NCI-H82 treated with DMSO at 0.1 percent for 48 hours (cell line): ENCODE data around the gene MEOX2.

ENCODE experiments used
- DNase-seq: peaks from one replicate; lab custom pipeline; 2025; ENCODE audit not compliant: unreplicated experiment; lab: John Stamatoyannopoulos, UW

Gene MEOX2

DNA sequence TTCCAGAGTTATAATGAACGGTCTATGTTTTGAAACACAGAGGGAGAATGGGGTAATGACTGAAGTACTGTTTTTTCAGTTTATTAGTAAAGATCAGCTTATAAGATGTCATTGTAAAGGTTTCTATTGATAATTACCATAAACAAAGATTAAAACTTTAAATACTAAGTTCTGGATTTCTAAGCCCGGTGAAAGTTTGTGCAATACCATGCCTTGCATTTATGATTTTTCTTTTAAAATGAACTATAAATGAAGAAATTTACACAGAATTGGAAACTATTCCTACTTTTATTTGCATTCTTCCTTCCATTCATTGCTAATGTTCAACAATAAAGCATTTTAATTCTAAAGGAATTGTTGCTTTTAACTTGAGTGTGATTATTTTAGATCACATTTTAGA lies 4.9 kb downstream of the MEOX2 start:
- no peak for DNase-seq

DNA sequence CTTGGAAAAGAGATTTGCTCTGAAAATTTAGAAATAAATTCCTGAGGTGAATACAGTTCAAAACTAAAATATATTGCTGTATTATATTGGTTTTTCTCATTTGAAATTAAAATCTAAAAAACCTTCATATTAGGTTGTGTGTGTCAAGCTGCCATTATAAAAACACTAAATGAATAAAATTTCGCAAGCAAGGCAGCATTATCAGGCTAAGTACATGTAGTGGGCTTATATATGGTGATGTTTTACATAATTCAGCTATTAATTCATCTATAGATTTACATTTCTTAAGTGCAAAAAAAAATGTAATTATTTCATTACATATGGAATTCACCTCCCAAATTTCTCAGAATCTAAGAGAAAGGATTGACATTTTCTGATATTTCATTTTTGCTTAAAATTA lies 5.3 kb downstream of the MEOX2 start:
- DNase-seq: no peak

DNA sequence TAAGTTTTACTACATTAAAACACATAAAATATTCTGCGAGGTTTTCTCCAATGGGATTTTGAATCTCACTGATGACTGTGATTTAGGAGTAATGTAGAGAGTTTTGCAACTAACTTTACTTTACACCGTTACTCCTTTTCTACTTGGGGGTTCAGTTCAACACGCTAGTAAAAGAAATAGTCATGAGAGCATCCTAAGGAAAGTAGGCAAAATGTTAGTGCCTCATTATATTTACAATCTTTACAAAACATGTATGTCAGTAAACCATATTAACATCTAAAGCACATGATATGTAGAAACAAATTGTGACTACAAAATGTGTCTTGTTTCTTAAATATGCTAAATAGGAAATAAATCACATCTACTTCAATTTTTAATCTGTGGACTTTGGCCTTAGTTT lies 6.0 kb downstream of the MEOX2 start:
- DNase-seq: no peak

DNA sequence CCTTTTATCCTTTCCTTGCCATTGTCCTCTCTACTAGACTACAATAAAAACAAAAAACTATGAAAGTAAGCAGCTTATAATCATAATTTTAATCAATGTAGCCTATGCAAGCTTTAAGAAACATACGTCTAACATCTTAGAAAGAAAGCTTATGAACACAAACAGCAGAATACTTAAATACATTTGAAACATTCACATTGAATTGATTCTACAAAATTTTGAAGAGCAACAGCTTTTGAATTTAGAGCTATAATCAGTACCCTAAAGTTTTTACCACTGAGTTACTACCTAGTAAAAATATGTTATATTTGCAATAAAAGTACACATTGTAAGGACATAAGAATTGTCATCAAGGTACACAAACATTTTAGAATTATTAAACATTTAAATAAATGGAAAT lies 7.2 kb downstream of the MEOX2 start:
- no peak for DNase-seq

DNA sequence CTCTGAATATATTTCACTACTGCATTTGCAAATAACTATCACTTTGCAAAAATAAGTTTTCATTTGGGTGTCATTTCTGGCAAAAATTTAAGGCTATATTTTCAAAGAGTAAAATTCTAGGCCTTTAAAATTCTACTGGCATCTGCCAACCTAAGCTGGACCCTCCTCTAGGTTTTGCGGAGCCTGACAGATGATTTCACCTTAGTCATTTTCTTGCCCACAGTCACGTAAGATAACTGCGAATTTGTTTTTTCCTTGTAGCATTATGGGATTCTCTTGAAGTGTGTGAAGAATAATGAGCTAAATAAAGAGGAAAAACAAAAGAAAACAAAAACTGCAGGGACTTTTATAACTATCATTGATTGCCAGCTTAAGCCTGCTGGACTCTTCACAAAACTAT lies 7.8 kb downstream of the MEOX2 start:
- DNase-seq: no peak

DNA sequence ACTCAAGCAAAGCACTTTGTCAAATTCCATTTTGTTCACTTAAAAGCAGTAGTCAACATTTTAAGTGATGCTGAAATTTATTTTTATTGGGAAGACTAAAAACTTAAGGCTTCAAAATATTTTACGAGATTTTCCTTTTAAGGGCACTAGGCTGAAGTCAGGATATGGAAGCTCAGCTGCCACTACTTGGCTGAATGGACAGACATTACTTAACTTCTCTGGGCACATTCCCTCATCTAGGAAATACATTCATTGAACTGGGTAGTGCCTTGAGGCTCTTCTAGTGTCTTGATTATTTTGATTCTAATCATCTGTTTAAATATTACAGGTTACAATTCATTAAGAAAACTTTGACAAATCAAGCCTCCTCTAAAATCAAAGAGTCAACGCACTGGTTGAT lies 11.1 kb downstream of the MEOX2 start:
- no peak for DNase-seq

DNA sequence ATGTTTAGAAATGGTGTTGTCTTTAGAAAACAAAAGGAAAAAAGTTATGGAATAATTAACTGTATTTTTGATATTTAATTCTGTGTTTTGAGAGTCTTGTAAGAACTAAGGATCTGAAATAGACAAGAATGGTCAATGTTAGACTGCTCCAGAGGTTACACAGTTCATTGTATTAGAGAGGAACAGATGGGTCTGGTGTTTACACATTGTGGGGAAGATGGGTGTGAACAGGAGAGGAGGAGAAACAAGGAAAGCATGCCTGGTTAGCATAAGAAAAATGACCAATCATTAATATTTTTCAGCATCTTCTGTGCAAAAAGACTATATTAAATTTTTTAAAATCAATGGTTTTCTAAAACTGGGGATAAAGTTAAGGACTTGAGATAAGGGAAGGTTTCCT lies 11.9 kb downstream of the MEOX2 start:
- DNase-seq: no peak

DNA sequence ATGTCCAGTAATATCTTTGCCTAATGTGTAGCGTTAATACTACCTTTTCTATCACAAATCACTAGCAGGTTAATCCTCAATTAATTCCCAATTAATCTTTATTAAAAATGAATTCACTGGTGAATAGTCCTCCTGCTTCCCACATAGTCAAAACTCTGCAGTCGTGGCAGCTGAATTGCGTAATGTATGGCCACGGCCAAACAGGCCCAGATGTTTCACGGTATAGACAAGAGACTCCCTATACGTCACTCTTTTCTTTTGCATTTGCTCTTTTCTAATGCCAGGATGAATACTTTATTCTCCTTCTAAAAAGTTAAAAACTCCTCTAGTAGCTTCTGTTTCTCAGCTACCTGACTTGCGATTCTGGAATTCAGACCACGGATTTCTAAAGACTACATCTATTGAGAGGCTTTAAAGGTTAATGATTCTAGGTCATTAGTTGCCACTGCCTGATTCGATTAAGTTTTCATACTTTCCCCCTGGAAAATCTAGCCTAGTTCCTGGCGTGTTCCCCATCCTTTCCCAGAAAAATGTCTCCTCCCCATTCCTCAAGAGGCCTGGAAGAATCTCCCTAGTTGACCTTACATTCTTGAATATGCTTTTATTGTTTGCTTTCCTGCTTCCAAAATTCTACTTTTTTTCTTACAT lies 16.9 kb downstream of the MEOX2 start:
- DNase-seq: no peak

DNA sequence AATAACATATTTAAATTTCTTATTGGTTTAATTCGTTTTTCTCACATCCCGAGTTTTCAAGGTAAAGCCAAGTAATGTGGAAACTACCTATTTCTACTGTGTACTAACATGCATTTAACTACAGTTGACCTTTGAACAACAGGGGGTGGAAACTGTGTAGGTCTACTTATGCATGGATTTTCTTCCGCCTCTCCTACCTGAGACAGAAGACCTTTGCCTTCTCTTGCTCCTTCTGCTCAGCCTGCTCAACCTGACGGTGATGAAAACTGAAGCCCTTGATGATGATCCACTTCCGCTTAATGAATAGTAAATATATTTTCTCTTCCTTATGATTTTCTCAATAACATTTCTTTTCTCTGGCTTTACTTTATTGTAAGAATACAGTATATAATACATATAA lies 18.5 kb downstream of the MEOX2 start:
- DNase-seq: no peak

DNA sequence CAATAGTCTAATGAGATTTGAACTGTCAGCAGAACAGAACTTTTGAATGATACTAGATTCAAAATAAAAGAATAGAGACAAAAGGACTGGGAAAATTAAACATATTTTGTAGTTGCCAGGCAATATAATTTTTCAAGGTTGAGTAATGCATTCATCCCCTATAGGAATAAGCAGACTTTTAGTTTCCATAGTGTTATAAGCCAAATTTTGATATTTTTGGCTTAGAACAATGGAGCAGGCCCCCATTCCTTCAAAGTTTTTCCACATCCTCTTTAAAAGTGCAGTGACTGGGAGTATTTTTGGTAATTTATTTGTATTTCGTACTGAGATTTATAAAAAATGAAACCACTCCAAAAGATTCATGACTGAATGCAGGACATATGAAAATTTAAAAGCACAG lies 24.0 kb downstream of the MEOX2 start:
- DNase-seq: no peak

DNA sequence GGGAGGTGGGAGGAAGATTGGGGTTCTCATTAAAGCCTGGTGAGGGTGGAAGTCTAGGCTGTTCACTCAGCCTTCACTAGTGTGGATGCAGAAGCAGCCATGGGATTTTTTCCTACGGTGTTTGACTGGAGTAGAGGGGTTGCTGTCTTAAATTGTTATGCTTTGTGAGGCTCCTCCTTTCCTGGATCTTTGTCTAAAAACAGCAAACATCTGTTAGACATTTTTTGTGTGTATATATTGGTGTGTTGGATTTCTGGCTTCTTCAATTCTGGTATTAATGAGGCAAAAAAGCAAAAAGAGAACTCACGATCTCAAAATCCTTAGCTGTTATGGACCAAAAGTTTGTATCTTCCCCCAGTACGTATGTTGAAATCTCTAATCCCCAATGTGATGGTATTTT lies 28.2 kb downstream of the MEOX2 start:
- DNase-seq: no peak

DNA sequence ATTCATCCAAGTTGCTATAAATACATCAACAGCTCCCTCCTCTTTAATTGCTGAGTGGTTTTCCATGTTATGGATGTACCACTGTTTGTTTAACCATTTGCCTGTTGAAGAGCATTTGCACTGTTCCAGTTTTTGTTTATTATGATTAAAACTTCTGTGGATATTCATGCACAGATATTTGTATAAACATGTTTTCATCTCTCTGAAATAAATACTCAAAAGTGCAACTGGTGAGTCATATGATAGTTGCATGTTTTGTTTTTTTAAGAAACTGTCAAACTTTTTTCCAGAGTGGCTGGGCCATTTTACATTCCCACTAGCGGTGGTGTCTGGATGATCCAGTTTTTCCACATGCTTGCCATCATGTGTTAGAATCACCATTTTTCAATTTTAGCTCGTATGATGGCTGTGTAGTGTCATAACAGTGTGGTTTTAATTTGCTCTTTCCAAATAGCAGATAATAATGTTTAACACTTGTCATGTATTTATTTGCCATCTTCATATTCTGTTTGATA lies 33.6 kb downstream of the MEOX2 start:
- no peak for DNase-seq

DNA sequence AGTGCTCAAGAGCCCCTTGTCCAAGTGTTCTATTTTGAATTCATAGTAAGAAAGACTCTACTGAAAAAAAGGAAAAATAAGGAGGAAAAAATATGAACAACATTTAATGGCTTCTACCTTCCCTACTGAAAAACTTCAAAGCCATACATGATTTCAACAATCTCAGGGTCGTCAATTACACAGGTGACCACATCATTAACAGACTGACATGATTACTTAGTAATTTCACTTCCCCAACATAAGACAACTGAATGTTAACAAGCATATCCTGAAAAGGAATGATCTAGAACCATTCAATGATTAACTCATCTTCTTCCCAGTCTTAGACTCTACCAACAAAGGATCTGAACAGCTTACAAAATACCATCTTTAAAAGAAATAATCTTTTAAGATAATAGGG lies 34.8 kb downstream of the MEOX2 start:
- DNase-seq: no peak

DNA sequence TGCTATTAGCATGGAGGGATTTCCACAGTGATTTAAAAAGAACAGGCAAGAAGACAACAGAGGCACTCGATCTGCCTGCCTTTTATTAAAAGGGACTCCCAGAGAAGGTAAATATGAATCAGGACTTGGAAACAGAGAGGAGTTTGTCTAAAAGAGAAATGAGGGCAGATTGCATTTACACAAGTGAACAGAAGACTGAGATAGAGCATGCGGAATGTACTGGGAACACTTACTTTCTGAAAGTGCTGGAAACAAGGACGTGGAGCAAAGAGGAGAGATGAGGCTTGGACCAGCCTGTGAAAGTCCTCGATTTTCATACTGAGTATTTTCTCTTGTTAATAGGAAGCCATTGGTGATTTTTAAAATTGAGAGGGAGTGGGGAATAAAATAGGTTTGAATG lies 35.7 kb downstream of the MEOX2 start:
- no peak for DNase-seq

DNA sequence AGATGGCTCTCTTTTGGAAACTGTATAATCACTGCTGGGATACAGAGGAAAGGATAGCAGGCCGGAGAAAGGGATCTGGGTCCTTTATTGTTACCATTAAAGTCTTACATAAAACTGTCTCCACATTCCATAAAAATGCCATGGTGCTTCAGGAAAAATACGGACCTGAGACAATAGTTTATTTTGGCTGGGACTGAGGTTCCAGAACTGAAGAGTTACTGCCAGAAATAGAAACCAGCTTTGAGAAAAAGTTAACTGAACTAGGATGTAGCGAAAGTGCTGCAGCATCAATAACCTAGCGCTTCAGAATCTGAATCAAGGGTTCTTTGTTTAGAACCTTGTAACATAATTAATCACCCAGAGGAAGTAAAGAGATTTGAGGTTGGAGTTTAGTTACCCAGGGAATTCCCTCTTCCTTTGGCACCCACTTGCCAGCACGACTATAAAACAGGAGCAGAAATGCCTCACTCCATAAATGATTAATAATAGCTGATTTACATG lies 38.0 kb downstream of the MEOX2 start:
- no peak for DNase-seq

DNA sequence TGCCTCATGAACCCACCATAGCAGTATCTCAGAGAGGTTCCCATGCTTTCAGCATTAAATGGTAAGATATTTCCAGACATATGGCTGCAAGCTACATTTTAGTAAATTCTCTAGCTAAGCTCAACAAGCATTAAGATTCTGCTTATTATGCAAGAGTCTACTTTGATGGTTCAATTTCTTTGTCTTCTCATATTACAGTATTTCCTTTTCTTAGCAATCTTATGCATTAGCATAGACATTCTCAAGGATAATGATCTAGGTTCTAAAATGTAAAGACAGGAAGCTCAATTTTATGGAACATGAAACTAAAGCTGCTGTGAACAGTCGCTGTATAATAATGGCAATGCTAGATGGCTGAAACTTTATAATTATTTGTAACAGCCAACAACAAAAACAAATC lies 39.2 kb downstream of the MEOX2 start:
- DNase-seq: no peak

DNA sequence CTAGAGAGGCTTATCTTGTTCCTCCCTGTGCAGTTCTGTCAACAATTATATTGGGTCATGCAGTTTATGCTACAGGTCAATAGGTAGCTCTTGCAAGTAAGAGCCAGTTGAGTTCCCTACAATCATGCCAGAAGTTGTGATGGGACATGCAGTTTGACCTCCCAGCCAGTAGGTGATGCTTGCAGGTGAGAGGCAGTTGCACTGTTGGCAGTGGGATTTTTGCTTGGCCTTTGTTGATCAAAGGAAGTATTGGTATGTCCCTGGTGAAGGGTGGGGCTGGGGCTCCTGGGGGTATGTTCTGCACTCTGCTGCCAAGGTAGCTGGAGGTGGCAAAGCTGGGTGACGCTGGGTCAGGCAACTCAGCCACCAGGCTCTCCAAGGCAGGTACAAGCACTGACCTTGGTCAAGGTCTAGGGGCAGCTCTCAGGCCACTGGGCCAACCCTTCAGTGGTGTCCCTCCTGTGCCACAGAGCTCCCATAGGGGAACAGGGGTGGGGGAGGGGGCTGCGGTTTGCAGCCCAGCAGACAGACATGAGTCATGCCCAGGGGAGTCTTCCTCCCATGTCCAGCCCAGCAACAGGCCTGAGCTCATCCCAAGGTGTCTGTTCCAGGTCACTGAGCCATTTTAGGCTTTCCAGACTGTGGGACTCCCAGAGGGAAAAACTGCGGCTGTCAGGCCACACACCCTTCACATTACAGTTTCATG lies 43.3 kb downstream of the MEOX2 start:
- DNase-seq: no peak

DNA sequence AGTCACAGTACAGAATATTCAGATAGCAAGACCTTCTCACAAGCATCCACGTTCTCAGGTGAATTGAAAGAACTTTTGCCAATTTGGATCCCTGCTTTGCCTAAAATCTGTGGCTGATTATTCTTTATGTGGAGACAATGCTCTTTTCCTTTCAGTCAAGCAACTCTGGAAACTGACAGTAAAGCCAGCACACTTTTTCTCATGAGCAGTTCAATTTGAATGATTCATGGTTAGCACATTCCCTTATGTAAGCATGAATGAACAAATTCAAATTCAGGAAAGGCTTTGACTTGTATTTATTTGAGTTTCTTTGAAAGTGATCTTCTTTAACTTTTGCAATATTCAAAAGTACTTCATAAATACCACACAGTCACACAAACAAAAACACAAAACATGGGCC lies 57.6 kb downstream of the MEOX2 start:
- DNase-seq: no peak

DNA sequence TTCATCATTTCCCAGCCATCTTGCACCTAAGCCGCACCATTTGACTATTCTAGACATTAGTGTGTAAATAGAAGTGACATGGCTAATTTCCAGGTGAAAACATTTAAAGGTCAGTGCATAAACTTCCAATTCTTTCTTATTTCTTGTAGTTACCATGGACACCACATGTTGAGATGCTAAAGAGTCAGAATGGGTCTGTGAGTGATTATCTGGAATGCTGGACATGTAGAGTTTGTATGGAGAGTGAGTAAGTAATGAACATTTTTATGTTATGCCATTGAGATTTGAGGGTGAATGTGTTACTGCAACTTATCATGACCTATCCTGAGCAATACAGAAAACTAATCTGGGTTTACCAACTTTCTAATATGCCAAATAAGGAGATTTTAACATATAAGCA lies 60.4 kb downstream of the MEOX2 start:
- no peak for DNase-seq

DNA sequence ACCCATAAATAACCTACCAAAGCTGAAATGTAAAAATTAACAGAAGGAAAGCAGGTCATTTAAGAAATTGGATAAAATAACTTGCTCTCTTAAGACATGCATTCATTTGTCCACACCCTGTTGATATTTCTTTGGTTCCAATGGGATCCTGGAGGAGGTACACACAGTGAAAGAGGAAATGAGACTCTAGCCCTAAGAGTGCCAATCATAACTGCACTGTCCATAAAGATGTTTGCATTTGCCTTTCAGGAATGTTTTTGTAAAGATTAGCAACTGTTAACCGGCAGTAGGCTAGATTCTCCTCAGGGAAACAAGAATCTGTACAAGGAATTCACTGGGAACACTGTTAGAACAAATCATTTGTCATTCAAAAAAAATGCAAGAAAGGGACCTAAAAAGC lies 61.0 kb downstream of the MEOX2 start:
- DNase-seq: no peak

DNA sequence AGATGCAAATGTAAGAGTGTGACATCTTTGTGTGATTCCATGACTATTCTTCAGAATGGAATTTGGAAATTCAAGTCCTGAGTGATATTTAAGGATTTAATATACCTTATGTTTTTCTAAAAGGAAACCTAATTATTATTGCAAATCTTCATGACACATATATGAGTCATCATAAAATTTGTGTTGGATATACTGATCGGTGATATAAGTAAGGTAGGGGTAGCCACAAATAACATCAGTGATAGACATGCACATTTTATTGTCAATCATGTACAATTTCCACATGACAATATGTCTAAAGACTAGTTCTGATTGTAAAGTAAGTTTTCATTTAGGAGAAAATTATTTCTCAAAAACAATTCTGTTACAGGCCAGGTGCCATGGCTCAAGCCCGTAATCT lies 65.0 kb downstream of the MEOX2 start:
- no peak for DNase-seq

DNA sequence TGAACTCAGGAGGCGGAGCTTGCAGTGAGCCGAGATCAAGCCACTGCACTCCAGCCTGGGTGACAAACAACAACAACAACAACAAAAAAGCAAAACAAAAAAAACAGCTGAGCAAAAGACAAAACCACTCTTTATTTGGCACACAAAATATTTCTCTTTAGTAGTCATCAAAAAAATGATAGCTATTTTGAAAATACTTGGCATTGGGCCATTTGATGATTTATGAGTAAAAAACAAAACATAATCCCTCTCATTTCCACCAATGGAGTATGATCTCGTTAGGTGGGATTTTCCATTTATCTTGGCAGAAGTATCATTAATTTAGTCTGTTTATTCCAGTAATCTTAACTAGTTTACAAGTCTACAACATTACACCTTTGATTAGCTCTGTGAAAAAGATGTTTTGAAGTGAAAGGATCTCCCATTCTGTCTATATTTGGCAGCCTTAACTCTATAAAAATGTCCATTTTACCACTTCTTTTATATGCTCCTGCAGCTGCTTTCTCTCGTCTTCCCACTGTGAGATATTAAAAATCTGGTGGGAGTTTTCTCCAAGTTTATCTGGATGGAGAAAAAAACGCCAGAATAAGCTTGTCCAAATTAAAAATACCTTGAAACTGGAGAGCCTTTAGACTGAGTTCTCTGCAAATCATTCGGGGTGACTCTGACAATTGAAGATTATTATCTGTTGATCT lies 65.8 kb downstream of the MEOX2 start:
- DNase-seq: no peak
